GM12878 (cell line): ENCODE data around the gene LRRC73. TPM values are rescaled to one million over a fixed set of nuclear protein-coding genes. Genes with fewer than 3 reads are reported as not detected.

ENCODE experiments used
- BHLHE40 ChIP-seq, 2 experiments: fragments of 450-650 bp in 1 of 2; IDR thresholded peaks; 2 replicates each; pipeline ENCODE4 v1.6.1; 2011 to 2017; ENCODE audit warnings: low read depth in 2 of 2, borderline replicate concordance in 1 of 2, improper control_type of control experiment in 1 of 2, low read length in 1 of 2, mild to moderate bottlenecking in 1 of 2
- CBX5 ChIP-seq: sonication (generic); IDR thresholded peaks from 2 replicates; pipeline ENCODE4 v1.6.1; 2016; ENCODE audit warnings: low read depth, moderate library complexity, mild to moderate bottlenecking, inconsistent platforms
- CHD4 ChIP-seq: fragments of 200-600 bp; sonication (generic); IDR thresholded peaks from 2 replicates; pipeline ENCODE4 v1.6.1; 2016; ENCODE audit warnings: mild to moderate bottlenecking
- EP300 ChIP-seq, 2 experiments: fragments of 150-350 bp in 1 of 2; IDR thresholded peaks; 2 replicates each; pipeline ENCODE4 v1.6.1; 2011 to 2012; ENCODE audit warnings: low read depth in 2 of 2, low read length in 2 of 2, borderline replicate concordance in 1 of 2, improper control_type of control experiment in 1 of 2, inconsistent platforms in 1 of 2; ENCODE audit not compliant: control insufficient read depth in 1 of 2
- HDAC2 ChIP-seq: fragments of 200-600 bp; sonication (generic); IDR thresholded peaks from 2 replicates; pipeline ENCODE4 v1.6.1; 2017
- IKZF2 ChIP-seq, 2 experiments: fragments of 450-650 bp; IDR thresholded peaks; 2 replicates each; pipeline ENCODE4 v1.6.1; 2017; ENCODE audit warnings: mild to moderate bottlenecking in 2 of 2, moderate library complexity in 2 of 2
- LARP7 ChIP-seq: fragments of 450-650 bp; IDR thresholded peaks from 2 replicates; pipeline ENCODE4 v1.6.1; 2017; ENCODE audit warnings: mild to moderate bottlenecking
- NFIC ChIP-seq: IDR thresholded peaks from 2 replicates; pipeline ENCODE4 v1.6.1; 2012; ENCODE audit warnings: low read depth, mild to moderate bottlenecking, inconsistent platforms, low read length, moderate library complexity
- NFYB ChIP-seq: IDR thresholded peaks from 2 replicates; pipeline ENCODE4 v1.6.1; 2011; ENCODE audit warnings: low read depth, mild to moderate bottlenecking, low read length, improper control_type of control experiment, moderate library complexity; ENCODE audit not compliant: insufficient read depth
- NRF1 ChIP-seq: conservative IDR thresholded peaks from 2 replicates; pipeline ENCODE4 v1.6.1; 2011; ENCODE audit warnings: mild to moderate bottlenecking, low read depth, low read length, improper control_type of control experiment
- RELA ChIP-seq: fragments of 450-650 bp; IDR thresholded peaks from 2 replicates; pipeline ENCODE4 v1.8.0; 2014; ENCODE audit warnings: borderline replicate concordance; ENCODE audit not compliant: partially characterized antibody
- SIX5 ChIP-seq: IDR thresholded peaks from 2 replicates; pipeline ENCODE4 v1.6.1; 2011; ENCODE audit warnings: mild to moderate bottlenecking, low read depth, low read length, moderate library complexity; ENCODE audit not compliant: severe bottlenecking
- SMAD1 ChIP-seq: fragments of 450-650 bp; IDR thresholded peaks from 2 replicates; pipeline ENCODE4 v1.6.1; 2018; ENCODE audit warnings: mild to moderate bottlenecking, low read depth; ENCODE audit not compliant: partially characterized antibody
- SUPT20H ChIP-seq: IDR thresholded peaks from 2 replicates; pipeline ENCODE4 v1.6.1; 2011; ENCODE audit warnings: low read depth, mild to moderate bottlenecking, low read length, moderate library complexity, borderline replicate concordance; ENCODE audit not compliant: control insufficient read depth
- ZZZ3 ChIP-seq: IDR thresholded peaks from 2 replicates; pipeline ENCODE4 v1.6.1; 2011; ENCODE audit warnings: low read depth; ENCODE audit not compliant: control insufficient read depth, insufficient read length
- polyA plus RNA-seq, 11 experiments: library from polyadenylated mRNA; depleted of rRNA in 4 of 11; unstranded in 6 of 11; stranded (reverse) in 5 of 11; fragments of >200 nt; fragmentation: Nextera tagmentation in 4 of 11; fragmentation: Illumina TruSeq in 1 of 11; extraction: Ambion mirVana in 4 of 11; extraction: Trizol in 1 of 11; gene quantifications; 1 replicate in 1 of 11; 2 replicates in 10 of 11; pipeline versions ENCODE4 v1.2.1 to v1.2.3, GENCODE V29; 2011 to 2016; ENCODE audit warnings: inconsistent platforms in 2 of 11, missing spikeins in 2 of 11, low read depth in 1 of 11
- total RNA-seq, 4 experiments: library from RNA; depleted of rRNA in 3 of 4; stranded (reverse); fragments of >200 nt in 3 of 4; fragmentation: Illumina TruSeq in 1 of 4; extraction: Trizol in 1 of 4; gene quantifications; 2 replicates each; pipeline versions ENCODE4 v1.2.1 to v1.2.3, GENCODE V29; 2013 to 2021
- TF ChIP-seq, protein P1 (sequence below): fragments of 450-650 bp; formaldehyde crosslinking; IDR thresholded peaks from 2 replicates; pipeline ENCODE4 v1.4.0; 2022; ENCODE audit warnings: mild to moderate bottlenecking, moderate library complexity
- TF ChIP-seq, protein P2 (sequence below): IDR thresholded peaks from 2 replicates; pipeline ENCODE4 v1.6.1; 2011; ENCODE audit warnings: low read depth, mild to moderate bottlenecking, low read length, moderate library complexity, borderline replicate concordance; ENCODE audit errors: extremely low read depth
- TF ChIP-seq, protein P3 (sequence below): IDR thresholded peaks from 2 replicates; pipeline ENCODE4 v1.6.1; 2012; ENCODE audit warnings: low read depth, low read length, improper control_type of control experiment
- TF ChIP-seq, protein P4 (sequence below), 3 experiments: IDR thresholded peaks in 2 of 3; conservative IDR thresholded peaks in 1 of 3; 2 replicates each; pipeline ENCODE4 v1.5.1; 2011; ENCODE audit warnings: low read depth in 3 of 3, low read length in 3 of 3, mild to moderate bottlenecking in 3 of 3, control low read depth in 2 of 3, moderate library complexity in 2 of 3, inconsistent platforms in 1 of 3, mixed read lengths in 1 of 3; ENCODE audit not compliant: control insufficient read depth in 2 of 3, insufficient read depth in 1 of 3; ENCODE audit errors: extremely low read depth in 1 of 3

LRRC73 gene
- total and polyA plus RNA-seq, 10 of the 15 experiments (the other 5 are each of a cell fraction or from before 2014, with no cell fraction given) = 0.13 TPM; not detected in 9

- TF ChIP-seq, protein P1, sequence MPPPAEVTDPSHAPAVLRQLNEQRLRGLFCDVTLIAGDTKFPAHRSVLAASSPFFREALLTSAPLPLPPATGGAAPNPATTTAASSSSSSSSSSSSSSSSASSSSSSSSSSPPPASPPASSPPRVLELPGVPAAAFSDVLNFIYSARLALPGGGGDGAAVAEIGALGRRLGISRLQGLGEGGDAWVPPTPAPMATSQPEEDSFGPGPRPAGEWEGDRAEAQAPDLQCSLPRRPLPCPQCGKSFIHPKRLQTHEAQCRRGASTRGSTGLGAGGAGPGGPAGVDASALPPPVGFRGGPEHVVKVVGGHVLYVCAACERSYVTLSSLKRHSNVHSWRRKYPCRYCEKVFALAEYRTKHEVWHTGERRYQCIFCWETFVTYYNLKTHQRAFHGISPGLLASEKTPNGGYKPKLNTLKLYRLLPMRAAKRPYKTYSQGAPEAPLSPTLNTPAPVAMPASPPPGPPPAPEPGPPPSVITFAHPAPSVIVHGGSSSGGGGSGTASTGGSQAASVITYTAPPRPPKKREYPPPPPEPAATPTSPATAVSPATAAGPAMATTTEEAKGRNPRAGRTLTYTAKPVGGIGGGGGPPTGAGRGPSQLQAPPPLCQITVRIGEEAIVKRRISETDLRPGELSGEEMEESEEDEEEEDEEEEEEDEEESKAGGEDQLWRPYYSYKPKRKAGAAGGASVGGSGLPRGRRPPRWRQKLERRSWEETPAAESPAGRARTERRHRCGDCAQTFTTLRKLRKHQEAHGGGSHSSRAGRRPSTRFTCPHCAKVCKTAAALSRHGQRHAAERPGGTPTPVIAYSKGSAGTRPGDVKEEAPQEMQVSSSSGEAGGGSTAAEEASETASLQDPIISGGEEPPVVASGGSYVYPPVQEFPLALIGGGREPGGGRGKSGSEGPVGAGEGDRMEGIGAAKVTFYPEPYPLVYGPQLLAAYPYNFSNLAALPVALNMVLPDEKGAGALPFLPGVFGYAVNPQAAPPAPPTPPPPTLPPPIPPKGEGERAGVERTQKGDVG = no peak
- TF ChIP-seq CHD4 (no peak), RELA (no peak), EP300 (IDR thresholded peaks at IDR 0.05; ENCODE audit: borderline replicate concordance in 1 of 2, control insufficient read depth in 1 of 2, low read depth in 2 of 2, low read length in 2 of 2) (no peak), NFIC (no peak), IKZF2 (IDR thresholded peaks at IDR 0.05) (no peak), SUPT20H (no peak), BHLHE40 (IDR thresholded peaks at IDR 0.05; ENCODE audit: borderline replicate concordance in 1 of 2, low read depth in 2 of 2, low read length in 1 of 2) (peak in 1 of 2 experiments; percentile 30; a peak in 1 of 4 replicates), CBX5 (no peak), HDAC2 (no peak), NFYB (no peak), ZZZ3 (no peak), NRF1 (no peak), SMAD1 (no peak), SIX5 (no peak), LARP7 (0 out of 2 replicates have a peak, but pooled peaks have one; percentile 20)
- TF ChIP-seq, protein P2, sequence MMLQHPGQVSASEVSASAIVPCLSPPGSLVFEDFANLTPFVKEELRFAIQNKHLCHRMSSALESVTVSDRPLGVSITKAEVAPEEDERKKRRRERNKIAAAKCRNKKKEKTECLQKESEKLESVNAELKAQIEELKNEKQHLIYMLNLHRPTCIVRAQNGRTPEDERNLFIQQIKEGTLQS = no peak
- TF ChIP-seq, protein P3, sequence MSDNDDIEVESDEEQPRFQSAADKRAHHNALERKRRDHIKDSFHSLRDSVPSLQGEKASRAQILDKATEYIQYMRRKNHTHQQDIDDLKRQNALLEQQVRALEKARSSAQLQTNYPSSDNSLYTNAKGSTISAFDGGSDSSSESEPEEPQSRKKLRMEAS = no peak
- TF ChIP-seq, protein P4, sequence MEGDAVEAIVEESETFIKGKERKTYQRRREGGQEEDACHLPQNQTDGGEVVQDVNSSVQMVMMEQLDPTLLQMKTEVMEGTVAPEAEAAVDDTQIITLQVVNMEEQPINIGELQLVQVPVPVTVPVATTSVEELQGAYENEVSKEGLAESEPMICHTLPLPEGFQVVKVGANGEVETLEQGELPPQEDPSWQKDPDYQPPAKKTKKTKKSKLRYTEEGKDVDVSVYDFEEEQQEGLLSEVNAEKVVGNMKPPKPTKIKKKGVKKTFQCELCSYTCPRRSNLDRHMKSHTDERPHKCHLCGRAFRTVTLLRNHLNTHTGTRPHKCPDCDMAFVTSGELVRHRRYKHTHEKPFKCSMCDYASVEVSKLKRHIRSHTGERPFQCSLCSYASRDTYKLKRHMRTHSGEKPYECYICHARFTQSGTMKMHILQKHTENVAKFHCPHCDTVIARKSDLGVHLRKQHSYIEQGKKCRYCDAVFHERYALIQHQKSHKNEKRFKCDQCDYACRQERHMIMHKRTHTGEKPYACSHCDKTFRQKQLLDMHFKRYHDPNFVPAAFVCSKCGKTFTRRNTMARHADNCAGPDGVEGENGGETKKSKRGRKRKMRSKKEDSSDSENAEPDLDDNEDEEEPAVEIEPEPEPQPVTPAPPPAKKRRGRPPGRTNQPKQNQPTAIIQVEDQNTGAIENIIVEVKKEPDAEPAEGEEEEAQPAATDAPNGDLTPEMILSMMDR (IDR thresholded peaks at IDR 0.05 in 2 of 3, conservative IDR thresholded peaks at IDR 0.05 in 1 of 3; ENCODE audit: control insufficient read depth in 2 of 3, extremely low read depth in 1 of 3, insufficient read depth in 1 of 3, low read depth in 3 of 3, low read length in 3 of 3) = peak; percentile 91 to 97 (median 96); a peak in 5 of 6 replicates
Measured at GRCh38 chr6:43506667-43507471, 3.3 kb downstream of the LRRC73 start (continued).
